Endothelial cell of hepatic sinusoid (primary cell): ENCODE data around the gene OGT.

ENCODE experiments used
- in situ Hi-C: cut with HindIII; loops from 2 replicates; pipeline ENCODE4 v1.10.0; 2017; ENCODE audit warnings: low sequenced_read_pairs

Gene OGT

DNA sequence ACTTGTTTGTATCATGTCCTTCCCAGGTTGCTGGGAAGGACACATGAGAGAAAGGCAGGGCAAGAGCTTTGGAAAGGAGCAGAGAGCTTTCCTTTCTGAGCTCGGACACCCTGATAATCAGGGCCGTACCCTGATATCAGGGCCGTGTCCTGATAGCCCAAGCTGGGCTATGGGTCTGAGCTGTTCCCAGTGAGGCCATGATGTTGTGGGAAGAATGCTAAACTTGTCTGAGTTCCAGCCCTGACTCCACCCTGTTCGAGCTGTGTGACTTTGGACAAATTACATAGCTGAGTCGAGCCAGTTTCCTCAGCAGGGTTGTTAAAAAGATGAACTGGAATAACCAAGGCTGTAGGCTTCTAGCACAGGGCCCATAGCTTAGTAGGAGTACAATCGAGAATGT lies 88.7 kb downstream of the OGT start:
- in situ Hi-C loops: no loop called here

DNA sequence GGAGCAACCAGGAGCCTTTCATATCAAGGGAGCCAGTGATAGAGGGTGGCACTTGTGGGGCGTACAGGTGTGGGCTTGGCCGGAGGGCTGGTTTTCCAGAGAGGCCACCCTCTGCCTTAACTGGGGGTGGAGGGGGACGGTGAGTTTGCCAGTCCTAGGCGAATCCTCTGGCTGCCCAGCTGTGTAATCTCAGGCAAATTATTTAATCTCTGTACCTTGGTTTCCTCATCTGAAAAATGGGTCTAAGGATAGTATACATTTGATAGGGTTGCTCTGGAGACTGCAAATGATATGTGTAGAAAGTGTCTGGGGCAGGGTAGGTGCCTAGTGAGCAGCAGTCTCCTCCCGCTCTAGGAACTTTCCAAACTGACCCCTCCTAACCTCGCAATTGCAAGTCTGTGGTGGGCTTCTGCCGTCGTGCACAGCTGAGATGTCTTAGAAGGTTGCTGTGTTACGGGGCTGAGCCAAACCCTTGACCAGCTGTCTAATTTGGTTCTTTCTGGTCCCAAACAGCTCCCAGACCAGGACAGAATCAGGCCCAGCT lies 89.2 kb downstream of the OGT start:
- in situ Hi-C loops: no loop called here

DNA sequence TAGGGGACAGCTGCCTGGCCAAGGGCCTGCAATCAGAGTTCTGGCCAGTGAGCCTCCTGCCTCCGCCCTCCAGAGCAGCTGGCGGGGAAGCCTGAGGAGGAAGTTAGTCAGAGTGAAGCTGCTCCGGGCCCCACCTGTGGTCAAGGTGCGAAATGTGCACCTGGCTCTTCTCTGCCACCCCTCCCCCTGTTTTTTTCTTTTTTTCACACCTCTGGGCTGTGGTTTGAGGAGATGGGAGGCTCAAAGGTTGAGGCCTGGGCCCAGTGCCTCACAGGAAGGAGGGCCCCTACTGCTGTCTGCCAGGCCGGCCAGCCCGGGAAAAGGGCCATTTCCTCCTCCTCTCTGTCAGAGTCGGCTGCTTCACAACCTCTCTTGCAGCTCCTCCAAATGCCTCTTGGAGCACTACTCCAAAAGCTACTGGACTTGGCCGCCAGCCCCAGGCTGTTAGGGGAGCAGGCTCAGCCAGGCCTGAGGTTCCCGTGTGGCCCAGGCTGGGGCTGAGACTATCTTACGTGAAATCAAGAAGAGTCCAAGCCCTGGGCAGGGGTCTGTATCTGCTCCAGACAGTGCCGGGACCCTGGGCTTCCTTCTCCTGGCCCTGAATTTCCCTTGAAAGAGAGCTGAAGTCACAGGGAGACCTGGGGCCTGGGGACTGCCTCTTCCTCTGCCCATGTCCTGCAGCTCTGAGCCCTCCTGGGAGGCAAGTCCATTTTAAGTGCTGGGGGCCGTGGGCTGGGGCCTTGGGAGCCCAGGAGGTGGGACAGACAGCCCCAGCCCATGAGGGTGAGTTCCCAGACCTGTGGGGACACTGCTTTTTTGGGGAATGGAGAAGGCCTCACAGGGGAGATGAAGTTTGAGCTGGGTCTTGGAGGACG lies 89.9 kb downstream of the OGT start:
- in situ Hi-C loops: no loop called here

DNA sequence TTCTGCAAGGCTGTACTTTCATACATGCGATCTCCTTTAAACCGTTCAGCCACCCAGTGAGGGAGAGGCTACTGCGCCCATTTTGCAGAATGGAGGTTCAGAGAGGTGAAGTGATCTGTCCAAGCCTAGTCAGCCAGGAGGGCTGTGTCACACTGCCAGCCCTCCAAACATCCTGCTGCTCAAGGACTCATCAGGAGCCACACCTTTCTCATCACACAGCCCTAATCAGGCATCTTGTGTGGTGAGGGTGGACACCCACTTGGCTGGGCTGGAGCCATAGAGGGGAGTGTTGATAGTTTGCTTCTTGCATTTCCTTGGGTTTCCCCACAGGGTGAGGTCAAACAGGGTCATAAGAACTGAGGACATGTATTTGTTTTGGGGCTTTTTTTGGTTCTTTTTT lies 90.8 kb downstream of the OGT start:
- in situ Hi-C loops: no loop called here

DNA sequence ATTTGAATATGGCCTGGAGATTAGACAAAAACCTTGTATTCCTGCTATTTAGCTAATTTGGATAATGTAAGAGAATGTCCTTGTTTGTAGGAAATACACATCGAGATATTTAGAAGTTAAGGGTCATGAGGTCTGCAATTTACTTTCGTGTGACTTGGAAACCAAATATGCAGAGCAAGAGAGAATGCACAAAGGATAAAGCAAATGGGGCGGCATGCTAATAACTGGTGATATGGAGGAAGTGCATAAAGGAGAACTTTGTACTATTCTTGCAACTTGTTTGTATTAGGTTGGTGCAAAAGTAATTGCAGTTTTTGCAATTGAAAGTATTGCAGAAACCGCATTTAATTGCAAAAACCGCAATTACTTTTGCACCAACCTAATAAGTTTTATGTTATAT lies 92.6 kb downstream of the OGT start:
- in situ Hi-C loops: no loop called here
